SK-N-SH treated with all-trans-retinoic acid at 6 μM for 48 hours (cell line): ENCODE measurements around the gene TNFSF13.

Source experiments
- CREB5 ChIP-seq: fragments of 250-450 bp; sonication (Bioruptor Pico); IDR thresholded peaks from 2 replicates; pipeline ENCODE4 v1.5.1; 2020; ENCODE audit warnings: low read depth, mild to moderate bottlenecking, moderate library complexity
- PATZ1 ChIP-seq: fragments of 250-450 bp; sonication (Bioruptor Pico); IDR thresholded peaks from 2 replicates; pipeline ENCODE4 v1.8.0; 2020; ENCODE audit warnings: mild to moderate bottlenecking, moderate library complexity, borderline replicate concordance
- ZC3H10 ChIP-seq: fragments of 250-450 bp; sonication (Bioruptor Pico); IDR thresholded peaks from 2 replicates; pipeline ENCODE4 v1.5.1; 2021; ENCODE audit warnings: mild to moderate bottlenecking, moderate library complexity

- TF ChIP-seq PATZ1 (CRISPR knock-in tag): no peak
- TF ChIP-seq CREB5: no peak
- TF ChIP-seq ZC3H10 (CRISPR knock-in tag): no peak
Measured at GRCh38 chr17:7553356-7553755, 5.2 kb upstream of the TNFSF13 start.
